Tongue (tissue), 2 donors: ENCODE results near the gene SPATA31A1. TPM values are rescaled to one million over a fixed set of nuclear protein-coding genes. Genes with fewer than 3 reads are reported as not detected.
"Not testable (repeated sequence)": the region's sequence is repeated elsewhere in the genome, so short reads cannot be mapped to it uniquely, and the experiment has no call there.

Experiments used
- DNase-seq: peaks from one replicate; pipeline ENCODE4 v3.0.0-alpha.2; 2015
- total RNA-seq: library from RNA; depleted of rRNA; stranded (reverse); fragments of >200 nt; gene quantifications from one replicate; pipeline ENCODE4 v1.2.3, GENCODE V29; 2014

The SPATA31A1 gene
- not detected for total RNA-seq

- not testable (repeated sequence) for DNase-seq
Observed at GRCh38 chr9:39355369-39355768, at the start of gene SPATA31A1. SPATA31A1 (plus strand) TSS chr9:39355669; CDS start chr9:39355731, 62 bp downstream.

- not testable (repeated sequence) for DNase-seq
Observed at GRCh38 chr9:39407261-39408204, 52.1 kb downstream of the SPATA31A1 start.

- DNase-seq, result not testable (repeated sequence)
Observed at GRCh38 chr9:39411254-39411940, 55.9 kb downstream of the SPATA31A1 start.

Other genes with a start within 250 kb of the SPATA31A1 start
- gene CNTNAP3, start 67.5 kb upstream of the SPATA31A1 start, total RNA-seq, result 18.9 TPM